GM11168 (cell line): ENCODE measurements around the gene STK10.

Experiments used
- in situ Hi-C: fragments of 300-500 bp; cut with MboI; formaldehyde crosslinking; loops from one replicate; pipeline ENCODE4 v1.12.0; 2022; ENCODE audit warnings: low sequenced_read_pairs; ENCODE audit not compliant: unreplicated experiment

STK10 gene

DNA sequence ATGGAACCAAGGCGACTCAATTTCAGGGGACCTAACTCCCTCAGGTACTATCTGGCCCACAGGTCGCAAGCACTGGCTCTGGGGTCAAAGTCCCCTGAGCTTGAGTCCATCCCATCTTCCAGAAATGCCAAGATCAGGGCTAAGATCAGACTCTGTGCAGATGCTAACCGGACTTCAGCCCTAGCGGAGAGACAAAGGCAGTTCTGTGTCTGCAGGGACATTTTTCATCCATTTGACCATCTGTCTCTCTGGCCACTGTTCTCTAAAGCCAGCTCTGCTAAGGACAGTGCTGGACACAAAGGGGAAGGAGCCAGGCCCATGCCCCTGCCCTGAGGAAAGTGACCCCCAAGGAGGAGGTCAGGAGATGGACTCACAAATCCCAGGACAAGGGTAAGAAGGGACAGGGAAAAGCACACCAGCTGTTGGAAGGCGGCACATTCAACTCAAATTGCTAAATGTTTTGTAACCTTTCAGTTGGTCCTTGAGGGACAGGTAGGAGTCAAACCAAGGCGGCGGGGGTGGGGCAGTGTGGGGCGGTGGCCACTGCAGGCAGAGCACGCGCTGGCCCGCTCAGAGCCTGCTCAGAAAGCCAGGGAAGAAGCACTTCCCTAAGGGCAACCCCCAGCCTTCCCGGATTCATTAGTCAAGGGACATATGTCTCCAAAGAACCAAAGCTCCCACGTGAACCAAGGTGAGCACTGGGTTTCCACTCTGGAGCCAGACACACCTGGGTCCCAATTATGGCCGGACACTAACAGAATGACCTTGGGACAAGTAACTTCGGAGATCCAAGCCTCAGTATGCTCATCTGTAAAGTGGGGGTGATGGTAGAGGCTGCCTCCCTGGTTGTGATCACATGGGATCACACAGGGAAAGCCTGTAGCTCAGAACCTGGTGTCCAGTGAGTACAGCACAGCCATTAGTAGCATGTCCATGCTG lies 42.8 kb downstream of the STK10 start:
- in situ Hi-C loops: no loop called here

- in situ Hi-C loops: no loop called here
Measured at GRCh38 chr5:172144291-172144815, 43.7 kb downstream of the STK10 start.

DNA sequence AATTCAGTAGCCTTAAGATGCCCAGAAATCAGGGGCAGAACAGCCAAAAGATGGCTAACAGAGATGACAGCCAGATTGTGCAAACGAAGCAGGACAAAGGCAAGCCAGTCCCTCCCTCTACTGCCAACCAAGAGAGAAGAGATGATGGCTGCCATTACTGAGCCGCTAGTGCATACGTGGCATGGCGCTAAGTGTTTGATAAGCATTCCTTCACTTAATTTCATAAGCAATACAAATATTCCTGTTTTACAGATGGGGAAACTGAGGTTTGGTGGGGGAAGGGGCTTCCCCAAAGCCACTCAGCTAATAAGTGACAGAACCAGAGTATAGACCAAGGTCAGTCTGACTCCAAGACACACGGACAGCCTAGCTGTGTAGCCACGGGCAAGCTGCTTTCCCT lies 44.1 kb downstream of the STK10 start:
- in situ Hi-C loops: no loop called here

- in situ Hi-C loops: no loop called here
Measured at GRCh38 chr5:172142709-172143215, 45.3 kb downstream of the STK10 start.

DNA sequence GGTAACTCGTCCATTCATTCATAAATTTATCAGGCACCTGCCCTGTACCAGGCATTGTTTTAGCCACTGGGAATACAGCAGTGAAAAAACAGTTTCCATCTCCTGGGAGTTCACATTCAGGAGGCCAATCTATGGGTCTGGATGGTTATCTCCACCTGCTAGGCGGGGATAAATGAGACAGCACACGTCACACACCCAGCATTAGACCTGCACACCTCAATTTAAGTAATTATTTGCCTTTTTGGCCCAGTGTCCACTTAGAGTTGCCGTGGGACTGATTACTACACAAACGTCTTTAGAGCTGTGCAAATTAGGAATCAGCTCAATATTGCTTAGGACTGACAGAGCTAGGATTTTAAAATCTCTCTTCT lies 46.1 kb downstream of the STK10 start:
- in situ Hi-C loops: no loop called here

GRCh38 chr5:172140866-172141265 lies 47.2 kb downstream of the STK10 start:
- in situ Hi-C loops: no loop called here

- in situ Hi-C loops: no loop called here
Measured at GRCh38 chr5:172140120-172140519, 47.9 kb downstream of the STK10 start.

DNA sequence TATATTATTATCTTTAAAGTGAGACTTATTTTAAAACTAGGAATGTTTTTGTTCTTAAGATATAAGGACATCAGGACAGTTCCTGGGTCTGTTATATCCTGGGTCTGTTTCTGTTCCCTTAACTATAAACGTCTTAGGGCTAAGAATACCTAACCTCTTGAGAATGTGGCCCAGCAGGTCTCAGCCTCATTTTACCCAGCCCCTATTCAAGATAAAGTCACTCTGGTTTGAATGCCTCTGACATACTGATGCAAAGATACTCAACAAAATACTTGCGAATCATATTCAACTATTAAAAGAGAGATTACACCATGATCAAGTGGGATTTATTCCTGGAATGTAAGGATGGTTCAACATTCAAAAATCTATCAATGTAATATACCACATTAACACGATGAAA lies 51.0 kb downstream of the STK10 start:
- in situ Hi-C loops: no loop called here

DNA sequence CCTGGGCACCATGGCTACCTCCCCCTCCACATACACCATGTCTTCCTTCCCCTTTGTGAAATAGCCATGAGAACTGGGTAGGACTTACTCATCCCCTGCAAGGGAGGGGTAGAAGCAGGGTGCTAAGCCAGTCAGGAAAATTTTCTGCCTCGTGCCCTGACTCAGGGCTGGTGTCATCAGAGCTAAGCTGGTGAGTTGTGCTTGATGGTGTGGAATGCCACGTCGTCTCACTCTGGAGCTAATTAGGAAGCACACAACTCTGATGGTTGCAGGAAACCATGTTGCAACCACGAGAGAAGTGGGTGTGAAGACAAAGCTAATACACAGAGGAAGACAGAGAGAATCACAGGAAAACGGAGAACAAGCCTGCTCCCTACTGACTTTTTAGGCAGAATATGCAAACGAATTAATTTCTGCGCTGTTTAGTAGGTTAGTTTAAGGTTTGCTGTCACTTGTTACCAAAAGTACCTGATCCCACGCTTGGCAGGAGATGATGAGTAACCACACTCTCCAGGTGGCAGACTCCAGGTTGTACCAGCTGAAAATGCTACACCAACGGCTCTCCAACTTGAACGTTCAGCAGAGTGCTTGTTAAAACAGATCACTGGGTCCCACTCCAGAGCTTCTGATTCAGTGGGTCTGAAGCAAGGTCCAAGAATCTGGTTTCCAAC lies 54.5 kb downstream of the STK10 start:
- in situ Hi-C loops: no loop called here

- in situ Hi-C loops: no loop called here
Measured at GRCh38 chr5:172131690-172132089, 56.3 kb downstream of the STK10 start.

GRCh38 chr5:172129256-172129910 lies 58.6 kb downstream of the STK10 start:
- in situ Hi-C loops: no loop called here

DNA sequence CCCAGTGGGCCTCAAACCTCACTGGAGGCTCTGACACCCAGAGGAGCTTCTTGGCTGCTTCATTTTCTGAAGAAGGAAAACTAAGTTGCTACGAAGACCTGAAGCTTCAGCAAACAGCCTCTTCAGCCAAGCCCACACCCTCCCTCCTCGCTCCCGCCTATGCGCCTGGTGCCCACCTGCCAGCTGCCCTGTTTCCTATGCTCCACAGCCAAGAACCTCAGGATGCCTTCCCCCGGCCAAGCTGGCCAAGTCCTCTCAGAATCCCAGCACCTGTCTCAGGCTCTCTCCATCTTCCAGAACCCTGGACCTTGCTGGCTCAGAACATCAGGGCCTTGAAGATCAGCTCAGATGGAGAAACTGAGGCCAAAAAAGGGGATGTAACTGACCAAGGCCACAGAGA lies 60.4 kb downstream of the STK10 start:
- in situ Hi-C loops: no loop called here

- in situ Hi-C loops: no loop called here
Measured at GRCh38 chr5:172123269-172123692, 64.7 kb downstream of the STK10 start.

DNA sequence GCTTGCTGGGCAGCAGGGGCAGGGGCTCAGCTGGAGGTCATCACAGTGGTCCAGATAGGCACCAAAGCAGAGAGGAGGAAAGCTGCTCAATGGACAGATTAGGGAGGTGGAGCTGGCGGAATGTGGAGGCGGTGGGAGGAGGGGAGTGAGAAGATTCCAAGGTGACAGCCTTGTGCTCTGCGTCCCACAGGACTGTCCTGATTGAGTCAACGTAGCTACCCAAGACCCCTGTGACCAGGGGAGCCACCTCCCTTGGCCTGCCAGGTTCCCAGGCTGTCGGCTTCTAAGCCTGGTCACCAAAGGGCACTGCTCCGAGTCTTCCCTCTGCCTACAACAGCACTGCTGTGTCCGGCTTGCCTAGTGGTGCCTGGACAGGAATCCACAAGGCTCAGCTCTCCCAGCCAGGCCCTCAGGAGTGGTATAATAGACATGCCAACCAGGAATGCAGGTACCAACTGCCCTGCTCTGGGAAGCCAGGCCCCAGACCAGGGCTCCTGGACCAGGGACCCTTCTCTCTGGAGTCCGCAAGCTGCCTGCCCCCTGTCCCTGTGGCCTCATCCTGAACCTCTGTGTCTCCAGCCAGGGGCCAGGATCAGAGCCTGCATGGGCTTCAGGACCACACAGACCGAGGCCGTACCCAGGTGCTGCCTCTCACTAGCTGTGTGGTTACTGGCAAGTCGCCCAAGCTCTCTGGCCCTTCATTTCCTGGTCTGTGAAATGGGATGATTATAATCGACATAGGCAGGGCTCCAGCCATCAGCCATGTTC lies 67.9 kb downstream of the STK10 start:
- in situ Hi-C loops: no loop called here

DNA sequence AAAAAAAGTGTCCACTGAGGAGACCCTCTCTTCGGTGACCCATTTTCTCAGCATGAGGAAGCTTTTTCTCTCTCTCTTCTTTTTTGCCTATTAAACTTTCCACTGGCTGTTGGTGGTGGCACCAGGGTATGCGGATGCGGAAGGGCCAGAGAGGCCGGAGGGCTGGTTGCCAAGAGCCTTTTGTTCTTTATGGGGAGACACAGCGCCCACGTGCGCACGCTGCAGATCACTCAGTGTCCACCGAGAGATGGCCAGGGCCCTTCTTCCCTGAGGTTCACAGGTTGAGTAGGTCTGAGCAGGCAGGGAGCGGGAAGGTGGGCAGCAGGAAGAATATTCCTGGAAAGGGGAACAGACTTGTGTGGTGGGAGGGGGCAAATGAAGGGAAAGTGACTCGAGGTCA lies 69.1 kb downstream of the STK10 start:
- in situ Hi-C loops: no loop called here

DNA sequence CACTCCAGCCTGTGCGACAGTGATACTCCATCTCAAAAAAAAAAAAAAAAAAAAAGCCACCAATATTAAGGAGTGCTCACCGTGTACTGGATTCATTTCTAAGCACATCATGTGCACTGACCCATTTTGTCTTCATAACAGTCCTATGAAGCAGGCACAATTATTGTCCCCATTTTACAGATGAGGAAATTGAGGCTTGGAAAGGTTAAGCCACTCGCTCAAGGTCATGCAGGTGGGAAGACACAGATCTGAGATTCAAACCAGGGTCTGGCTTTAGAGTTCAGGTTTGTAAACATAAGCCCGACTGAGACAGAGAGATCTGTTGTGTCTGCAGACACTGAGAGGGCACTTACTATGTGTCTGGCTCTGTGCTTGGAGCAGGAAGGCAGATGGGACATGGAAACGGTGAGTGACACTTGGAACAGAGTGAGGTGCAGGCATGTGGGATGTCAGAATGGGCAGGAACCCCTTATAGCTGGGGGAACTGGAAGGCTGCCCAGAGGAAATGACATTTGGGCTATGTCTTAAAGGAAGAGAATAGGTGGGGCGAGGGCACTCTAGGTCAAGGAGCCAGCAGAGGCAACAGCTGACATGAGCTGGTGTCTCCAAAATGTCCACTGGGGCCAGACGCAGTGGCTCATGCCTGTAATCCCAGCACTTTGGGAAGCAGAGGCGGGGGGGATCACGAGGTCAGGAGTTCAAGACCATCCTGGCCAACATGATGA lies 69.9 kb downstream of the STK10 start:
- in situ Hi-C loops: no loop called here

DNA sequence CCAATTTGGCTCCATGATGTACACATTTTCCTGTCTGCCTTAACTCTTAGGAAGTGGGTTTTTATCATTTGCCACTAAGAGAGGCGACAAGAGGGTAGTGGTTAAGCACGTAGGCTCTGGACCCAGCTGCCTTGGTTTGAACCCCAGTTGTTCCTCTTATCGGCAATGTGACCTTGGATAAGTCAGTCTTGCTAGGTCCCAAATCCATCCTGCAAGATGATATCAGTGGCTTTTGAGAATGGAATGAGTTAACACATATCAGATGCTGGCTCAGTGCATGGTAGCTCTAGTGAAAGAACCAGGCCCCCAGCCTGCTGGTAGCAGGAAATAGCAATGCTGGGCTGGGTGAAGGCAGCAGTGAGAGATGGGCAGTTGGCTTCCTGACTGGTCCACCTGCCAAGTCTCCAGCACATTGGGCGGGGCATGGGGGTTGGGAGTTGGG lies 72.5 kb downstream of the STK10 start:
- in situ Hi-C loops: no loop called here

DNA sequence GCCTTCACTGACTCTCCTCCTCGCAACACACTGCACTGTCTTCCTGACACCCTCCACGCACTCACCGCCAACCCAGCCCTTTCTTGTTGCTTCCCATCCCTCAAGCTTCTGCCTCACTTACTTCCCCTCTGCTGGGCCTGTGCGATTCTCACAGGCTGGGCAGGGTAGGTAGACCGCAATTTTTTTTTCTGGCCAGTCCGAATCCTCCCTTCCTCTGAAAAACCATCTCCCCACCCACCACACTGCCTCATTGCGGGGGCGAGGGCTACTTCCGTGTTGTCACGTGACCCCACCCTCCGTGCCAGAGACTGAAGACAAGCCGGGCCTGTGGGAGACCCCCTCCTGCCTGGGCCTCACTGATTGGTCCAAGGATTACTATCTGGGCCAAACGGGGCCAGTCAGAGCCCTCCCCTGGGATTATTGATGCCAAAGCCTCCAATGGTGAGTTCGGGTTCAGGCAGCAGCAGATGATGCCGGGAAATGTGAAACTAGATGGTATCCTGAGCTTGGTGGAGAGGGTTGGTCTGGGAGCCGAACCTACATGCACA lies 73.1 kb downstream of the STK10 start:
- in situ Hi-C loops: loop anchor here (5.0 kb wide), 1 partner anchor 62 kb away; no protein-coding TSS in a partner anchor

DNA sequence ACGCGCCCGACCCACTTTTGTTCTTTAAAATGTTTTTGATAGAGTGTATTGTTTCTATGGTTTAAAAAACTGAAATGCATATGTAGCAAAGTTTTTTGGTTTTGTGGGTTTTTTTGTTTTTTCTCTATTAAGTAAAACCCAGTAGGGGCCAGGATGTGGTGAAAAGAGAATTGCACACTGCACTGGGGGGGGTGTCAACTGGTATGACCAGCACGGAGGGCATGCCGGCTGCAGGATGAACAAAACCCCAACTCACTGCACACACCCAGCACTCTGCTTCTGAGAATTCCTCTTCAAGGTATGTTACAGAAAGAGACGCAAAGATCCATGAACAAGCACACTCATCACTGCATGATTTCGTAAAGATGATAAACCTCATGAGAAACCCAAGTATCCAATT lies 75.0 kb downstream of the STK10 start:
- in situ Hi-C loops: loop anchor here (5.0 kb wide), 1 partner anchor 64 kb away; no protein-coding TSS in a partner anchor
